ENCODE measurements around the gene ADAMTS12.

Gene ADAMTS12

DNA sequence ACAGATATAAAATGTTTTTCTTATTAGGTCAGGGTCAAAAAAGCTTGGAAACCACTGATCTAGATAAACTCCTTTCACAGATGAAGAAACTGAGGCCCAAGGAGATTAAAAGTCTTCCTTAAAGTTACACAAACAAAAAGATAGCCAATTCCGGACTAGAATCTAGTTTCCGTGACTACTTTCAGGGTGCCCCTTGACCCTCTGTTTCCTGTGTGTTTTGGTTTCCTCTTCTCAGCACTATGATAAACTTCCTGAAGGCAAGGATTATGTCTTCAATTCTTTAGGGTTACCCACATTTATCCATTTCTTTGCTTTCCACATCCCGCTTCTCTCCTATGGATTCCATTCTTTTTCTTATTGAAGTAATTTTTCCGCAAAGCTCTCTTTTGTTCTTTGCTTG, 83.1 kb downstream of the ADAMTS12 start:
- TF ChIP-seq CTCF (conservative IDR thresholded peaks at IDR 0.05; ENCODE audit: low read depth) = no peak
- POLR2A ChIA-PET (ENCODE audit: low non-redundant PET) = no interaction called here
- CTCF ChIA-PET = no interaction called here
- H3K27ac ChIP-seq = no peak overlapping the region
- no peak for DNase-seq (ENCODE audit: low spot score)

- ChIA-PET POLR2A (ENCODE audit: low non-redundant PET) (no interaction called here), CTCF (no interaction called here)
- DNase-seq (ENCODE audit: low spot score) = no peak
- no peak for TF ChIP-seq CTCF (conservative IDR thresholded peaks at IDR 0.05; ENCODE audit: low read depth)
- no peak overlapping the region for H3K27ac ChIP-seq
Measured at GRCh38 chr5:33807771-33808170, 84.0 kb downstream of the ADAMTS12 start.

DNA sequence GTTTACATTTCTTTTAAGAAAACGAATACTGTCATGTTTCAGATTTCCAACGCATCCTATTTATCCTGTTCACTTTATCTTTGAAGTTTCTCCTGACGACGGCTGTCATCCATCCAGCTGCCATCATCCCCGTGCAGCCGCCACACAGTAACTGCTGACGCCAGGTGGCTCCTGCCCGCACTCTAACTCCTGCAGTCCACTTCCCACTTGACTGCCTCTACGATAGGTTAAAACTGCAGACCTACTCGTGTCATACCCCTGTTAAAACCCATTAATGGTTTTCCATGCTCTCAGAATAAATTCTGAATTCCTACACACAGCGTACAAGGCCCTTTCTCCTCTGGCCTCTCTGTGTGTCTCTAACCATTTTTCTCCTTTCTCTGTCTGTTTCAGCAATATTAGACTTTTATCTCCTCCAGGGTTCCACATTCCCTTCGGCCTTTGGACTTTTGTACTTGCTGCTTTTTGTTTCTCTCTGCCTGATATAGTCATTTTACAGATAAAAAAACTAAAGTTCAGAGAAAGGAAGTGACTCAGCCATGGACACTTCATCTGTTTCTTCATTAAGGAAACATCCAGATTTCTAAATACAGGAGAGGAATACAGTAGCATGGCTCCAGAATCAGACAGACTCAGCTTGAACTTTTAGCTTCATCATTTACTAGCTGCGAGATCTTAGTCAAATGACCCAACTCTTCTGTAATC, 84.9 kb downstream of the ADAMTS12 start:
- no peak for TF ChIP-seq CTCF (conservative IDR thresholded peaks at IDR 0.05; ENCODE audit: low read depth)
- DNase-seq (ENCODE audit: low spot score) = peak; percentile 19
- CTCF ChIA-PET = interaction anchor here (1.0 kb wide), 1 partner anchor 13 kb away, joined by 3 read pairs; no protein-coding TSS in a partner anchor
- POLR2A ChIA-PET (ENCODE audit: low non-redundant PET) = no interaction called here
- H3K27ac ChIP-seq = no peak overlapping the region

- ChIA-PET CTCF (no interaction called here), POLR2A (ENCODE audit: low non-redundant PET) (no interaction called here)
- DNase-seq (ENCODE audit: low spot score) = no peak
Measured at GRCh38 chr5:33801292-33801691, 90.5 kb downstream of the ADAMTS12 start.

GRCh38 chr5:33800241-33800950, 91.4 kb downstream of the ADAMTS12 start:
- no peak for DNase-seq (ENCODE audit: low spot score)
- ChIA-PET CTCF (no interaction called here), POLR2A (ENCODE audit: low non-redundant PET) (no interaction called here)
- TF ChIP-seq CTCF (conservative IDR thresholded peaks at IDR 0.05; ENCODE audit: low read depth) = no peak
- no peak overlapping the region for H3K27ac ChIP-seq

More at GRCh38 chr5:33801292-33801691, 90.5 kb downstream of the ADAMTS12 start:
- H3K27ac ChIP-seq = no peak overlapping the region
- TF ChIP-seq CTCF (conservative IDR thresholded peaks at IDR 0.05; ENCODE audit: low read depth) = no peak

DNA sequence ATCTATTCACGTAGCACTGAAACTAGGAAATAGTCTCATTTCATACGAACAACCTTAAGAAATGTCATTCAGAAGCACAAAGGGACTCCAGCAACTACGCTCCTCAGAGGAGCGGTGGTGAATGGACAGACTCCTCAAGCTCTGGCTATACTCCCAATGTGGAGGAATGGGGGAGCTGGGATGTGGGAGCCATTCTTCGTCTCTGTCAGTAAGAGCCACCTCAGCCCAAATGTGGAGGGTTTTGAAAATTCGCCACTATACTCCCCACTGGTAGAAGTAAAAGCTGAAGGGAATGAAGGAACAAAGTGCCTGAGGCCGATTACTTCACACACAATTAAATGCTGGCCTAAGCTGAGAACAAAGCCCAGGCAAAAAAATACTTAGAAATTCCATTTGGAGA, 96.3 kb downstream of the ADAMTS12 start:
- no peak for DNase-seq (ENCODE audit: low spot score)
- ChIA-PET CTCF (no interaction called here), POLR2A (ENCODE audit: low non-redundant PET) (no interaction called here)
- H3K27ac ChIP-seq = no peak overlapping the region
- no peak for TF ChIP-seq CTCF (conservative IDR thresholded peaks at IDR 0.05; ENCODE audit: low read depth)
